Heart right ventricle (tissue), 16 donors: Measurements from ENCODE around the gene RTCB. TPM values are rescaled to one million over a fixed set of nuclear protein-coding genes. Genes with fewer than 3 reads are reported as not detected.
"Not testable (repeated sequence)": the region's sequence is repeated elsewhere in the genome, so short reads cannot be mapped to it uniquely, and the experiment has no call there.

Experiments
- ATAC-seq, 8 donors: fragments of 200-7000 bp; cut with Tn5 transposase; one replicate each; pipeline ENCODE4 v1.9.1; 2020; ENCODE audit warnings: mild to moderate bottlenecking in 8 of 8, moderate library complexity in 8 of 8, moderate number of reproducible peaks in 1 of 8
- DNase-seq, 2 donors: peaks; one replicate each; pipeline ENCODE4 v3.0.0-alpha.2; 2020
- H3K27ac ChIP-seq, 10 donors: fragments of 200-600 bp; sonication (generic) in 2 of 10; one replicate each; pipeline versions ENCODE4 v1.5.0 to v1.8.0; 2020 to 2022; ENCODE audit warnings: mild to moderate bottlenecking in 3 of 10
- H3K27me3 ChIP-seq, 7 donors: fragments of 200-600 bp; one replicate each; pipeline ENCODE4 v1.8.0; 2021 to 2022; ENCODE audit warnings: mild to moderate bottlenecking in 2 of 7
- H3K36me3 ChIP-seq, 9 donors: fragments of 200-600 bp; sonication (generic) in 1 of 9; one replicate each; pipeline versions ENCODE4 v1.5.0 to v1.8.0; 2020 to 2022; ENCODE audit warnings: mild to moderate bottlenecking in 2 of 9
- H3K4me1 ChIP-seq, 9 donors: fragments of 200-600 bp; sonication (generic) in 1 of 9; one replicate each; pipeline versions ENCODE4 v1.5.0 to v1.8.0; 2020 to 2022; ENCODE audit warnings: mild to moderate bottlenecking in 4 of 9
- H3K4me3 ChIP-seq, 10 donors: fragments of 200-600 bp; sonication (generic) in 2 of 10; one replicate each; pipeline versions ENCODE4 v1.5.0 to v1.8.0; 2020 to 2022; ENCODE audit warnings: mild to moderate bottlenecking in 7 of 10, moderate library complexity in 2 of 10
- H3K9me3 ChIP-seq, 11 donors: fragments of 200-600 bp in 10 of 11; sonication (generic) in 2 of 11; one replicate each; pipeline versions ENCODE4 v1.5.0 to v1.8.0; 2013 to 2022; ENCODE audit warnings: mild to moderate bottlenecking in 2 of 11, control low read depth in 1 of 11, moderate library complexity in 1 of 11
- WGBS, 2 donors: extraction: QIAGEN DNeasy Blood & Tissue Kit; methylation state at CpG; one replicate each; pipeline ENCODE4 v1.1.7; 2013; ENCODE audit warnings: inconsistent platforms in 1 of 2; 5-methylcytosine and 5-hydroxymethylcytosine counted together
- intact Hi-C, 10 donors: fragments of 100-400 bp; cut with DNase I; formaldehyde crosslinking; loops; one replicate each; pipeline versions ENCODE4 v1.11.1 to v1.14.2; 2022
- polyA plus RNA-seq, 2 donors: library from polyadenylated mRNA; stranded (reverse); fragments of 200-250 nt; gene quantifications; one replicate each; pipeline ENCODE4 v1.2.3, GENCODE V29; 2013
- total RNA-seq, 10 donors: library from RNA; stranded (reverse); fragmentation: NEBNext Ultra II Directional in 3 of 10; extraction: Animal tissue kit (Norgen Biotek cat#: 25700) in 3 of 10; gene quantifications; one replicate each; pipeline versions ENCODE4 v1.2.1 to v1.2.4, GENCODE V29; 2021 to 2023
- TF ChIP-seq, protein P1 (sequence below), 9 donors: fragments of 200-600 bp; sonication (generic) in 2 of 9; IDR thresholded peaks; one replicate each; pipeline versions ENCODE4 v1.5.0 to v1.8.0; 2021 to 2022; ENCODE audit warnings: antibody characterized with exemption in 9 of 9, mild to moderate bottlenecking in 5 of 9, moderate library complexity in 1 of 9
- donor health status: Arrhythmogenic right ventricular cardiomyopathy.
- donor health status: ischemic (EF 13 %, LVEDD 7.1; RV severe dilation, severe dysfunction).
- donor health status: healthy with polysubstance abuse.
- donor health status: DM: no; HTN: yes; CAD: no.
- donor health status: DM: no; HTN: no; CAD: no.
- donor health status: ischemic (EF 25% LVEDD 6.9; RV normal size, moderate dysfunction).
- donor health status: ischemic (EF 25% LVEDD 5.7; RV mildly dilated, moderate dysfunction).
- donor health status: healthy.
- donor health status: DM: yes; HTN: yes; CAD: no.
- donor health status: Ischemic cardiomyopathy.
- donor health status: ischemic (EF 35%, LVEDD 5.7; RV mildly dilated, moderate dysfunction).
- donor health status: nonischemic (EF 11% LVEDD 7.7; RV severe dilation, severe dysfunction).
- donor health status: DM: yes; HTN: yes; CAD: no.
- donor health status: PGD.
- donor health status: ischemic (EF 29% LVEDD 5.4; RV normal size, mild dysfunction).
- donor health status: nonischemic (EF 23%, LVEDD 6.1; RV moderate dilation, normal function).

RTCB gene
- total and polyA plus RNA-seq, 12 donors, result 15.6 to 75.3 (median 47.0) TPM

DNA sequence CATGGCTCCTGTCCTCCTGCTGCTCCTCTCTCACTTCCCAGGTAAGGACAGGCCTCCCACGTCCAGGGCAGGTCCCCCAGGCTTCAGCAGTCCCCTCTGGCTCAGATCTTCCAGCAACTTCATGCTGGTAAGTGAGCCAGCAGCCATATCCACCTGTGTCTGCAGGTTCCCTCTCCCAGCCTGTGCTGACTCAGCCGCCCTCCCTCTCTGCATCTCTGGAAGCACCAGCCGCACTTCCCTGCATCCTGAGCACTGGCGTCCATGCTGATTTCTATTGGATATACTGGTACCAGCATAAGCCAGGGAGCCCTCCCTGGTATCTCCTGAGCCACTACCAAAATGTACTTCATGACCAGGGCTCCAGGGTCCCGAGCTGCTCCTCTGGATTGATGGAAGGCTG lies 35.4 kb downstream of the RTCB start:
- 77 to 80% methylated on average over 5 of the region's 5 CpGs for WGBS, 2 donors
- ATAC-seq, result no peak
- H3K36me3 ChIP-seq, result no peaks in the 10 kb centered on the region
- H3K27me3 ChIP-seq, result no peaks in the 10 kb centered on the region
- H3K9me3 ChIP-seq, result no peaks in the 10 kb centered on the region
- TF ChIP-seq, protein P1, sequence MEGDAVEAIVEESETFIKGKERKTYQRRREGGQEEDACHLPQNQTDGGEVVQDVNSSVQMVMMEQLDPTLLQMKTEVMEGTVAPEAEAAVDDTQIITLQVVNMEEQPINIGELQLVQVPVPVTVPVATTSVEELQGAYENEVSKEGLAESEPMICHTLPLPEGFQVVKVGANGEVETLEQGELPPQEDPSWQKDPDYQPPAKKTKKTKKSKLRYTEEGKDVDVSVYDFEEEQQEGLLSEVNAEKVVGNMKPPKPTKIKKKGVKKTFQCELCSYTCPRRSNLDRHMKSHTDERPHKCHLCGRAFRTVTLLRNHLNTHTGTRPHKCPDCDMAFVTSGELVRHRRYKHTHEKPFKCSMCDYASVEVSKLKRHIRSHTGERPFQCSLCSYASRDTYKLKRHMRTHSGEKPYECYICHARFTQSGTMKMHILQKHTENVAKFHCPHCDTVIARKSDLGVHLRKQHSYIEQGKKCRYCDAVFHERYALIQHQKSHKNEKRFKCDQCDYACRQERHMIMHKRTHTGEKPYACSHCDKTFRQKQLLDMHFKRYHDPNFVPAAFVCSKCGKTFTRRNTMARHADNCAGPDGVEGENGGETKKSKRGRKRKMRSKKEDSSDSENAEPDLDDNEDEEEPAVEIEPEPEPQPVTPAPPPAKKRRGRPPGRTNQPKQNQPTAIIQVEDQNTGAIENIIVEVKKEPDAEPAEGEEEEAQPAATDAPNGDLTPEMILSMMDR (IDR thresholded peaks at IDR 0.05), result no peak
- no peak overlapping the region for H3K27ac ChIP-seq
- no peaks in the 10 kb centered on the region for H3K4me1 ChIP-seq
- no peak overlapping the region for H3K4me3 ChIP-seq
- DNase-seq, result no peak
- intact Hi-C loops, result loop anchor here in 2 of 10 donors (10.0 kb wide), 2 partner anchors 172 to 402 kb away; partner anchors contain the start of gene RFPL2 (in 1 of the 2)

DNA sequence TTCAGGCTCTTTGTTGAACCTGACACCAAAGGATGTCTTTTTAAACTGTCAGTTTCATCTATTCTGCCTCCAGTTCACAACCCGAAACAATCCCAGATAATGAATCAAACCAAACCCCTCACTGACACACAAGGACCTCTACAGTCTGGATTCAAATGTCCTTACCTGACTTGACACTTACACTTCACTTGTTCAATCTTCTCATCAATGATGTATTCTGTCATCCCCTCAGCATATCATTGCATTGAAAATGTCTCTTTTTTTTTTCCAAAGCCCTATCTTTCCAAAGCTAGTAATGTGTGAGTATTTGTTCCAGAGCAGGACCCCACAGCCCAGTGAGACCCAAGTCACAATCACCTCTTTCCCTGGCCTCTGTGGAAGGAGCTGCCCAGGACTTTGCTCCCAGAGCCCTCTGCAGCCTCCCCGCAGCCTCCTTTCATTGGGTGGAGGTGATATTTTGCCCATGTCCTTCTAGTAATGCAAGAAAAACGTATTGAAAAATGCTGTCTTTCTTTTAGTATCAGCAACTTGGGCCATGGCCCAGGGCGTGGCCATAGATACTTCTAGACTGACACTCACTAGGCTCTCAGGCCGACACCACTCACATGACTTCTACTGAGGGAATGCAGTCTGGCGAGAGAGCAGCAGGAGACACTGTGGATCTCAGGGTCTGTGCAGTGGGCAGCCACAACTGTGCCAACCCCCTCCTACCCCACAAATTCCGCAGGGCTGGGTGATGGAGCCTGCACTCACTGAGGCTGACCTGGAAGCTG lies 36.2 kb downstream of the RTCB start:
- no peak for ATAC-seq
- intact Hi-C loops, result loop anchor here in 2 of 10 donors (10.0 kb wide), 2 partner anchors 171 to 401 kb away; partner anchors contain the start of gene RFPL2 (in 1 of the 2)
- TF ChIP-seq, protein P1 (IDR thresholded peaks at IDR 0.05), result no peak
- no peak overlapping the region for H3K27ac ChIP-seq
- no peaks in the 10 kb centered on the region for H3K9me3 ChIP-seq
- DNase-seq, result no peak
- no peak overlapping the region for H3K4me3 ChIP-seq
- H3K4me1 ChIP-seq, result no peaks in the 10 kb centered on the region
- peaks cover 0 to 3% (median 0%) of the 10 kb centered on the region in 7 donors for H3K27me3 ChIP-seq
- WGBS, 2 donors, result 76 to 80% methylated on average over 7 of the region's 7 CpGs
- no peaks in the 10 kb centered on the region for H3K36me3 ChIP-seq

DNA sequence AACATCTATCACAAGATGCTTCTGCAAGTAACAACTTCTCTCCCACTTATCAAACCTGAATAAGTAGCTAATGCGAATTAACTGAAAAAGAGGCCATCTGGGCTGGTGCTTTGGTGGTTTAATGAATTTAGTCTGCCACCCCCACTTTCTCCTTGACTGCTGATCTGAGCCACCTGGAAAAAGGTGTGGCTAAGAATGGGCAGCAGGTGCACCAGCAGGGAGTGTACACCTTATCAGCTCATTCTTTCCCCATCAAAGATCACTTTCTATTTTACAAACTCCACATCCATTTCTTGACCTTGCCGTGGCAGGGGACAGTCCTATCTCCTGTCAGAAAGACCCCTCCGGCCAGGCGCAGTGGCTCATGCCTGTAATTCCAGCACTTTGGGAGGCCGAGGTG lies 47.8 kb downstream of the RTCB start:
- 72 to 76% methylated on average over 5 of the region's 5 CpGs for WGBS, 2 donors
- Histone ChIP-seq H3K4me3 (no peak overlapping the region), H3K27me3 (no peaks in the 10 kb centered on the region), H3K27ac (no peak overlapping the region), H3K36me3 (no peaks in the 10 kb centered on the region), H3K9me3 (no peaks in the 10 kb centered on the region), H3K4me1 (no peaks in the 10 kb centered on the region)
- DNase-seq (no peak), ATAC-seq (no peak)
- intact Hi-C loops, result no loop called here
- TF ChIP-seq, protein P1 (IDR thresholded peaks at IDR 0.05), result no peak

DNA sequence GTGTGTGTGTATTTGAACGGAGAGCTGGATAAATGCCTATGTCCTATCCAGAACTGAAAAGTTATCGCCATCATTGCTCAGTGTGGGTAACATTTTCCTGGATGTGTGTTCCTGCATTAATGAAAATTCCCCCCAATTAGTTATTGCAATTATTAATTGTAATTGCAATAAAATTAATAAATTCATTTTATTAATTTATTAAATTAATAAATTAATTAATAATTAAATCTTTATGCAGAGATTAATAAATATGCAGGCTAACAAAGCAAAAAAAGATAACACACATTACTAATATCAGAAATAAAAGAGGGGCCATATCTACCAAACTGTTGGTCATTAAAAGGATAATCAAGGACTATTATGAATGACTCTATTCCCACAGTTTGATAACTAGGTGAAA lies 50.8 kb downstream of the RTCB start:
- H3K4me1 ChIP-seq, result no peaks in the 10 kb centered on the region
- DNase-seq, result no peak
- 71 to 96% methylated on average over 2 of the region's 2 CpGs for WGBS, 2 donors
- TF ChIP-seq, protein P1 (IDR thresholded peaks at IDR 0.05), result no peak
- H3K27me3 ChIP-seq, result no peaks in the 10 kb centered on the region
- H3K36me3 ChIP-seq, result no peaks in the 10 kb centered on the region
- no peak overlapping the region for H3K27ac ChIP-seq
- no peak for ATAC-seq
- no peak overlapping the region for H3K4me3 ChIP-seq
- intact Hi-C loops, result no loop called here
- H3K9me3 ChIP-seq, result no peaks in the 10 kb centered on the region

DNA sequence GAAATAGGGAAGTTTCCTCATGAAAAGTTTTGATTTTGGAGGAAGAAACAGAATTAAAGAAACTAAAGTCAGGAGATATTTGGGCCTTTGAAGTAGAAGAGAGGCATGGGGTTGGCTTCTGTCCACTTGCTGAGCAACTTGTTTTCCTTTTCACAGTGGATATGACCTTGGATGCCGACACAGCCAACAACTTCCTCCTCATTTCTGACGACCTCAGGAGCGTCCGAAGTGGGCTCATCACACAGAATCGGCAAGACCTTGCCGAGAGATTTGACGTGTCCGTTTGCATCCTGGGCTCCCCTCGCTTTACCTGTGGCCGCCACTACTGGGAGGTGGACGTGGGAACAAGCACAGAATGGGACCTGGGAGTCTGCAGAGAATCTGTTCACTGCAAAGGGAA lies 52.0 kb downstream of the RTCB start:
- H3K27ac ChIP-seq, H3K27me3 ChIP-seq, H3K9me3 ChIP-seq, H3K36me3 ChIP-seq, ATAC-seq, intact Hi-C loops, H3K4me1 ChIP-seq, DNase-seq, H3K4me3 ChIP-seq: not testable (repeated sequence)
- 72 to 77% methylated on average over 11 of the region's 11 CpGs for WGBS, 2 donors

DNA sequence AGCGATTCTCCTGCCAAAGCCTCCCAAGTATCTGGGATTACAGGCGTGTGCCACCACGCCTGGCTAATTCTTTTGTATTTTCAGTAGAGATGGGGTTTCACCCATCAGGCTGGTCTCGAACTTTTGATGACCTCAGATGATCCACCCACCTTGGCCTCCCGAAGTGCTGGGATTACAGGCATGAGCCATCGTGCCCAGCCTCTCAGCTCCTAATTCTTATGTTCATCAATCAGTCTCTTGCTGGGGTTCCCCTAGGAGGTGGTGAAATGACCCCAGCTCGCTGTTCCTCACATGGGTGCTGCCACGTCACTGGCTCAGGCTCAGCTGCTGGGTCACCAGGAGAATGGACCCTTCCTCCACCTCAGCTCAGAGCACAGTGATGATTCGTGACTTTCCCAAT lies 54.5 kb downstream of the RTCB start, which contains the start of gene RFPL3:
Gene RFPL3, plus strand, starts transcription at position 301 of the 400 bp plus-strand sequence. CDS start 205 bp downstream, outside the sequence.
- DNase-seq, intact Hi-C loops, H3K27me3 ChIP-seq, H3K36me3 ChIP-seq, H3K27ac ChIP-seq, H3K4me3 ChIP-seq, H3K4me1 ChIP-seq, ATAC-seq, H3K9me3 ChIP-seq: not testable (repeated sequence)
- WGBS, 2 donors, result 78% methylated on average over 9 of the region's 9 CpGs
